K562 (cell line): Measurements from ENCODE around the gene IL15RA. TPM values are rescaled to one million over a fixed set of nuclear protein-coding genes. Genes with fewer than 3 reads are reported as not detected.

Source experiments
- ARID2 ChIP-seq: fragments of 450-650 bp; IDR thresholded peaks from 2 replicates; pipeline ENCODE4 v1.6.1; 2017; ENCODE audit warnings: antibody characterized with exemption, mild to moderate bottlenecking
- CREB1 ChIP-seq, 2 experiments: sonication (generic) in 1 of 2; formaldehyde crosslinking in 1 of 2; IDR thresholded peaks; 2 replicates each; pipeline versions ENCODE4 v1.6.1 to v1.8.0; 2012 to 2022; ENCODE audit warnings: inconsistent platforms in 1 of 2, mild to moderate bottlenecking in 1 of 2, missing genetic modification reagents in 1 of 2, moderate library complexity in 1 of 2
- DMBX1 ChIP-seq: fragments of 250-450 bp; sonication (Bioruptor Pico); IDR thresholded peaks from 2 replicates; pipeline ENCODE4 v1.8.0; 2022; ENCODE audit warnings: inconsistent platforms, mild to moderate bottlenecking, moderate library complexity, borderline replicate concordance
- HDGF ChIP-seq: fragments of 450-650 bp; IDR thresholded peaks from 2 replicates; pipeline ENCODE4 v1.6.1; 2016
- NRF1 ChIP-seq, 2 experiments: fragments of 450-650 bp; IDR thresholded peaks in 1 of 2; conservative IDR thresholded peaks in 1 of 2; 2 replicates each; pipeline ENCODE4 v1.6.1; 2014; ENCODE audit warnings: mild to moderate bottlenecking in 2 of 2
- PHF21A ChIP-seq: fragments of 450-650 bp; IDR thresholded peaks from 2 replicates; pipeline ENCODE4 v1.6.1; 2017; ENCODE audit warnings: low read depth, borderline replicate concordance
- POLR2H ChIP-seq: IDR thresholded peaks from 2 replicates; pipeline ENCODE4 v1.6.1; 2016; ENCODE audit warnings: missing genetic modification characterization, low read depth, mild to moderate bottlenecking, control low read depth, missing compliant biosample characterization, moderate library complexity
- RCOR1 ChIP-seq, 2 experiments: IDR thresholded peaks; 2 replicates each; pipeline ENCODE4 v1.6.1; 2012; ENCODE audit warnings: low read depth in 2 of 2, low read length in 2 of 2, borderline replicate concordance in 1 of 2, improper control_type of control experiment in 1 of 2
- SETDB1 ChIP-seq: IDR thresholded peaks from one replicate; pipeline ENCODE4 v1.6.1; 2012; ENCODE audit warnings: low read length, control low read depth, inconsistent platforms
- SUPT5H ChIP-seq: fragments of 450-650 bp; IDR thresholded peaks from 2 replicates; pipeline ENCODE4 v1.6.1; 2016
- TEAD1 ChIP-seq, 2 experiments: fragments of 450-650 bp in 1 of 2; sonication (generic) in 1 of 2; formaldehyde crosslinking; IDR thresholded peaks; 2 replicates each; pipeline versions ENCODE4 v1.4.0 to v1.8.0; 2020 to 2022; ENCODE audit warnings: mild to moderate bottlenecking in 2 of 2, missing genetic modification reagents in 1 of 2
- USF1 ChIP-seq: sonication (generic); formaldehyde crosslinking; IDR thresholded peaks from 2 replicates; pipeline ENCODE4 v1.9.0; 2022; ENCODE audit warnings: mild to moderate bottlenecking, missing genetic modification reagents
- XRCC5 ChIP-seq: fragments of 200-400 bp; formaldehyde crosslinking; IDR thresholded peaks from 2 replicates; pipeline ENCODE4 v1.6.1; 2017; ENCODE audit warnings: low read depth, mild to moderate bottlenecking, low read length
- ZFP36 ChIP-seq: fragments of 150-350 bp; IDR thresholded peaks from 2 replicates; pipeline ENCODE4 v1.6.1; 2018; ENCODE audit warnings: low read length, low read depth; ENCODE audit not compliant: partially characterized antibody
- ZNF277 ChIP-seq: fragments of 250-450 bp; sonication (Bioruptor Pico); IDR thresholded peaks from 2 replicates; pipeline ENCODE4 v1.8.0; 2022; ENCODE audit warnings: inconsistent platforms, mild to moderate bottlenecking, moderate library complexity, borderline replicate concordance
- polyA plus RNA-seq, 8 experiments: library from polyadenylated mRNA; depleted of rRNA in 4 of 8; stranded (reverse) in 5 of 8; unstranded in 3 of 8; fragments of >200 nt; fragmentation: Nextera tagmentation in 2 of 8; fragmentation: Illumina TruSeq in 1 of 8; extraction: Ambion mirVana in 2 of 8; extraction: Trizol in 1 of 8; gene quantifications; 2 replicates each; pipeline versions ENCODE4 v1.2.1 to v1.2.3, GENCODE V29; 2011 to 2014; ENCODE audit warnings: inconsistent platforms in 1 of 8, missing spikeins in 1 of 8
- total RNA-seq, 7 experiments: library from RNA; depleted of rRNA in 6 of 7; stranded (reverse); fragments of >200 nt in 6 of 7; fragmentation: Illumina TruSeq in 2 of 7; extraction: Trizol in 2 of 7; gene quantifications; 2 replicates each; pipeline versions ENCODE4 v1.2.1 to v1.2.3, GENCODE V29; 2011 to 2021; ENCODE audit warnings: low replicate concordance in 1 of 7
- TF ChIP-seq, protein P1 (sequence below): fragments of 250-450 bp; sonication (Bioruptor Pico); IDR thresholded peaks from 2 replicates; pipeline ENCODE4 v1.4.0; 2020
- TF ChIP-seq, protein P2 (sequence below): IDR thresholded peaks from 2 replicates; pipeline ENCODE4 v1.6.1; 2014; ENCODE audit warnings: antibody characterized with exemption
- TF ChIP-seq, protein P3 (sequence below): fragments of 450-650 bp; formaldehyde crosslinking; IDR thresholded peaks from 2 replicates; pipeline ENCODE4 v1.4.0; 2020; ENCODE audit warnings: mild to moderate bottlenecking, moderate library complexity

IL15RA gene
- total and polyA plus RNA-seq, 9 of the 15 experiments (the other 6 are each of a cell fraction or from before 2014, with no cell fraction given) = 1.2 to 11.7 (median 8.0) TPM

DNA sequence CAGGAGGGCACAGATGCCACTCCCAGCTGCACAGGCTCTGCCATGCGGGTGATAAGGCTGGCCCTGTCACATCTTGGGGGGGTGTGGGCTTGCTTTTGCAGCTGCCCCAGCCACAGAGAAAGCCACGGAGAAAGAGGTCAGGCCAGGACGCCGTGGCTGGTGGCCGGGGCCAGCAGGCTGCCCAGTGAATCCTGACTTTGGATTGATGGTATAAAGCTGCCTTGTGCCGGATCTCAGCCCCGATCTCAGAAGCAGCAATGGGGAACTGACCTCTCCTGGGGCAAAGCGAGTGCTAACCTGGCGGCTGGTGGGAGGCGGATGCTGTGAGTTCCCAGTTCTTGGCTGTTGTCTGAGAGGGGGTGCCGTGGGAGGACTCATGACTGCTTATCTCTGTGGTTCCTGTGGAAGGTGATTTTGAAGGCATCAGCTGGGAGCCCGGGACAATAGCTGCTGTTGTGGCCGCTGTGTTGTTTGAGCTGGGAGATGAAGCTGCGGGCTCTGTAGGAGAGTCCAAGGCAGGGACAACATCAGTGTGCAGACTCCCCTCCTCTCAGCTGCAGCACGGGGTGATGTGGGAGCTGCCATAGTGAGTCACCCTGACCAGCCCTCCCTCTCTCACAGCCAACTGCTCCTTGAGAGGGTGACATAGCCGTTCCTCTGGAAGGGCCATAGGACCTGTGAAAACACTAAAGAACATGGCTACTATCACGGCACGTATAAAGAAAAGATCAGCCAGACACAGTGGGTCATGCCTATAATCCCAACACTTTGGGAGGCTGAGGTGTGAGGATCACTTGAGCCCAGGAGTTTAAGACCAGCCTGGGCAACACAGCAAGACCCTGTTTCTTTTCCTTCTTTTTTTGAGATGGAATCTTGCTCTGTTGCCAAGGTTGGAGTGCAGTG, 17.0 kb downstream of the IL15RA start (continued):
- TF ChIP-seq CREB1 (IDR thresholded peaks at IDR 0.05) (no peak), CREB1 (CRISPR knock-in tag; IDR thresholded peaks at IDR 0.05) (no peak), TEAD1 (CRISPR knock-in tag; IDR thresholded peaks at IDR 0.05) (no peak), HDGF (no peak), DMBX1 (CRISPR knock-in tag) (no peak), NRF1 (conservative IDR thresholded peaks at IDR 0.05 in 1 of 2, IDR thresholded peaks at IDR 0.05 in 1 of 2) (no peak), USF1 (CRISPR knock-in tag) (no peak), ZNF277 (CRISPR knock-in tag) (no peak), PHF21A (no peak), SUPT5H (no peak), POLR2H (no peak), RCOR1 (IDR thresholded peaks at IDR 0.05; ENCODE audit: borderline replicate concordance in 1 of 2, low read depth in 2 of 2, low read length in 2 of 2) (peak in 1 of 2 experiments; percentile 17; a peak in 1 of 4 replicates), ZFP36 (no peak), SETDB1 (no peak), ARID2 (no peak), XRCC5 (no peak)
- TF ChIP-seq, protein P1, sequence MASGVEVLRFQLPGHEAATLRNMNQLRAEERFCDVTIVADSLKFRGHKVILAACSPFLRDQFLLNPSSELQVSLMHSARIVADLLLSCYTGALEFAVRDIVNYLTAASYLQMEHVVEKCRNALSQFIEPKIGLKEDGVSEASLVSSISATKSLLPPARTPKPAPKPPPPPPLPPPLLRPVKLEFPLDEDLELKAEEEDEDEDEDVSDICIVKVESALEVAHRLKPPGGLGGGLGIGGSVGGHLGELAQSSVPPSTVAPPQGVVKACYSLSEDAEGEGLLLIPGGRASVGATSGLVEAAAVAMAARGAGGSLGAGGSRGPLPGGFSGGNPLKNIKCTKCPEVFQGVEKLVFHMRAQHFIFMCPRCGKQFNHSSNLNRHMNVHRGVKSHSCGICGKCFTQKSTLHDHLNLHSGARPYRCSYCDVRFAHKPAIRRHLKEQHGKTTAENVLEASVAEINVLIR = no peak
- TF ChIP-seq, protein P2, sequence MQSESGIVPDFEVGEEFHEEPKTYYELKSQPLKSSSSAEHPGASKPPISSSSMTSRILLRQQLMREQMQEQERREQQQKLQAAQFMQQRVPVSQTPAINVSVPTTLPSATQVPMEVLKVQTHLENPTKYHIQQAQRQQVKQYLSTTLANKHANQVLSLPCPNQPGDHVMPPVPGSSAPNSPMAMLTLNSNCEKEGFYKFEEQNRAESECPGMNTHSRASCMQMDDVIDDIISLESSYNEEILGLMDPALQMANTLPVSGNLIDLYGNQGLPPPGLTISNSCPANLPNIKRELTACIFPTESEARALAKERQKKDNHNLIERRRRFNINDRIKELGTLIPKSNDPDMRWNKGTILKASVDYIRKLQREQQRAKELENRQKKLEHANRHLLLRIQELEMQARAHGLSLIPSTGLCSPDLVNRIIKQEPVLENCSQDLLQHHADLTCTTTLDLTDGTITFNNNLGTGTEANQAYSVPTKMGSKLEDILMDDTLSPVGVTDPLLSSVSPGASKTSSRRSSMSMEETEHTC = no peak
- TF ChIP-seq, protein P3, sequence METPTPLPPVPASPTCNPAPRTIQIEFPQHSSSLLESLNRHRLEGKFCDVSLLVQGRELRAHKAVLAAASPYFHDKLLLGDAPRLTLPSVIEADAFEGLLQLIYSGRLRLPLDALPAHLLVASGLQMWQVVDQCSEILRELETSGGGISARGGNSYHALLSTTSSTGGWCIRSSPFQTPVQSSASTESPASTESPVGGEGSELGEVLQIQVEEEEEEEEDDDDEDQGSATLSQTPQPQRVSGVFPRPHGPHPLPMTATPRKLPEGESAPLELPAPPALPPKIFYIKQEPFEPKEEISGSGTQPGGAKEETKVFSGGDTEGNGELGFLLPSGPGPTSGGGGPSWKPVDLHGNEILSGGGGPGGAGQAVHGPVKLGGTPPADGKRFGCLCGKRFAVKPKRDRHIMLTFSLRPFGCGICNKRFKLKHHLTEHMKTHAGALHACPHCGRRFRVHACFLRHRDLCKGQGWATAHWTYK (CRISPR knock-in tag) = peak; percentile 90
